Mammary epithelial cell (primary cell): ENCODE results near the gene GPALPP1.

Experiments
- EZH2 ChIP-seq: IDR thresholded peaks from 2 replicates; pipeline ENCODE4 v1.6.1; 2012; ENCODE audit warnings: low read length, inconsistent platforms, borderline replicate concordance
- TF ChIP-seq, protein P1 (sequence below), 2 donors: IDR thresholded peaks in 1 of 2; conservative IDR thresholded peaks in 1 of 2; 2 replicates each; pipeline ENCODE4 v1.5.1; 2011 to 2012; ENCODE audit warnings: inconsistent platforms in 2 of 2, low read length in 2 of 2, mild to moderate bottlenecking in 2 of 2, control low read depth in 1 of 2, low read depth in 1 of 2; ENCODE audit not compliant: insufficient read depth in 1 of 2; ENCODE audit errors: extremely low read depth in 1 of 2

GRCh38 chr13:44978328-44978727 lies 11.0 kb upstream of the GPALPP1 start:
- TF ChIP-seq, protein P1, sequence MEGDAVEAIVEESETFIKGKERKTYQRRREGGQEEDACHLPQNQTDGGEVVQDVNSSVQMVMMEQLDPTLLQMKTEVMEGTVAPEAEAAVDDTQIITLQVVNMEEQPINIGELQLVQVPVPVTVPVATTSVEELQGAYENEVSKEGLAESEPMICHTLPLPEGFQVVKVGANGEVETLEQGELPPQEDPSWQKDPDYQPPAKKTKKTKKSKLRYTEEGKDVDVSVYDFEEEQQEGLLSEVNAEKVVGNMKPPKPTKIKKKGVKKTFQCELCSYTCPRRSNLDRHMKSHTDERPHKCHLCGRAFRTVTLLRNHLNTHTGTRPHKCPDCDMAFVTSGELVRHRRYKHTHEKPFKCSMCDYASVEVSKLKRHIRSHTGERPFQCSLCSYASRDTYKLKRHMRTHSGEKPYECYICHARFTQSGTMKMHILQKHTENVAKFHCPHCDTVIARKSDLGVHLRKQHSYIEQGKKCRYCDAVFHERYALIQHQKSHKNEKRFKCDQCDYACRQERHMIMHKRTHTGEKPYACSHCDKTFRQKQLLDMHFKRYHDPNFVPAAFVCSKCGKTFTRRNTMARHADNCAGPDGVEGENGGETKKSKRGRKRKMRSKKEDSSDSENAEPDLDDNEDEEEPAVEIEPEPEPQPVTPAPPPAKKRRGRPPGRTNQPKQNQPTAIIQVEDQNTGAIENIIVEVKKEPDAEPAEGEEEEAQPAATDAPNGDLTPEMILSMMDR (conservative IDR thresholded peaks at IDR 0.05 in 1 of 2, IDR thresholded peaks at IDR 0.05 in 1 of 2; ENCODE audit: extremely low read depth in 1 of 2, insufficient read depth in 1 of 2, low read depth in 1 of 2, low read length in 2 of 2), result no peak
- no peak for TF ChIP-seq EZH2
